ENCODE measurements around the gene SDHA.

DNA sequence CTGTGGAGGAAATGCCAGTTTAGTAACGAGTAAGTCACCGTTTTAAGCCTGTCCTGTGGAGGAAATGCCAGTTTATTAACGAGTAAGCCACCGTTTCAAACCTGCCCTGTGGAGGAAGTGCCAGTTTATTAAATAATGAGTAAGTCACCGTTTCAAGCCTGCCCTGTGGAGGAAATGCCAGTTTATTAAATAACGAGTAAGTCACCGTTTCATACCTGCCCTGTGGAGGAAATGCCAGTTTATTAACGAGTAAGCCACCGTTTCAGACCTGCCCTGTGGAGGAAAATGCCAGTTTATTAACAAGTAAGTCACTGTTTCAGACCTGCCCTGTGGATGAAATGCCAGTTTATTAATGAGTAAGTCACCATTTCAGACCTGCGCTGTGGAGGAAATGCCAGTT is 34.4 kb downstream of the SDHA start:
- TF ChIP-seq, protein P1, sequence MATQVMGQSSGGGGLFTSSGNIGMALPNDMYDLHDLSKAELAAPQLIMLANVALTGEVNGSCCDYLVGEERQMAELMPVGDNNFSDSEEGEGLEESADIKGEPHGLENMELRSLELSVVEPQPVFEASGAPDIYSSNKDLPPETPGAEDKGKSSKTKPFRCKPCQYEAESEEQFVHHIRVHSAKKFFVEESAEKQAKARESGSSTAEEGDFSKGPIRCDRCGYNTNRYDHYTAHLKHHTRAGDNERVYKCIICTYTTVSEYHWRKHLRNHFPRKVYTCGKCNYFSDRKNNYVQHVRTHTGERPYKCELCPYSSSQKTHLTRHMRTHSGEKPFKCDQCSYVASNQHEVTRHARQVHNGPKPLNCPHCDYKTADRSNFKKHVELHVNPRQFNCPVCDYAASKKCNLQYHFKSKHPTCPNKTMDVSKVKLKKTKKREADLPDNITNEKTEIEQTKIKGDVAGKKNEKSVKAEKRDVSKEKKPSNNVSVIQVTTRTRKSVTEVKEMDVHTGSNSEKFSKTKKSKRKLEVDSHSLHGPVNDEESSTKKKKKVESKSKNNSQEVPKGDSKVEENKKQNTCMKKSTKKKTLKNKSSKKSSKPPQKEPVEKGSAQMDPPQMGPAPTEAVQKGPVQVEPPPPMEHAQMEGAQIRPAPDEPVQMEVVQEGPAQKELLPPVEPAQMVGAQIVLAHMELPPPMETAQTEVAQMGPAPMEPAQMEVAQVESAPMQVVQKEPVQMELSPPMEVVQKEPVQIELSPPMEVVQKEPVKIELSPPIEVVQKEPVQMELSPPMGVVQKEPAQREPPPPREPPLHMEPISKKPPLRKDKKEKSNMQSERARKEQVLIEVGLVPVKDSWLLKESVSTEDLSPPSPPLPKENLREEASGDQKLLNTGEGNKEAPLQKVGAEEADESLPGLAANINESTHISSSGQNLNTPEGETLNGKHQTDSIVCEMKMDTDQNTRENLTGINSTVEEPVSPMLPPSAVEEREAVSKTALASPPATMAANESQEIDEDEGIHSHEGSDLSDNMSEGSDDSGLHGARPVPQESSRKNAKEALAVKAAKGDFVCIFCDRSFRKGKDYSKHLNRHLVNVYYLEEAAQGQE (tag by site-specific recombination; IDR thresholded peaks at IDR 0.05), result no peak
- TF ChIP-seq, protein P2, sequence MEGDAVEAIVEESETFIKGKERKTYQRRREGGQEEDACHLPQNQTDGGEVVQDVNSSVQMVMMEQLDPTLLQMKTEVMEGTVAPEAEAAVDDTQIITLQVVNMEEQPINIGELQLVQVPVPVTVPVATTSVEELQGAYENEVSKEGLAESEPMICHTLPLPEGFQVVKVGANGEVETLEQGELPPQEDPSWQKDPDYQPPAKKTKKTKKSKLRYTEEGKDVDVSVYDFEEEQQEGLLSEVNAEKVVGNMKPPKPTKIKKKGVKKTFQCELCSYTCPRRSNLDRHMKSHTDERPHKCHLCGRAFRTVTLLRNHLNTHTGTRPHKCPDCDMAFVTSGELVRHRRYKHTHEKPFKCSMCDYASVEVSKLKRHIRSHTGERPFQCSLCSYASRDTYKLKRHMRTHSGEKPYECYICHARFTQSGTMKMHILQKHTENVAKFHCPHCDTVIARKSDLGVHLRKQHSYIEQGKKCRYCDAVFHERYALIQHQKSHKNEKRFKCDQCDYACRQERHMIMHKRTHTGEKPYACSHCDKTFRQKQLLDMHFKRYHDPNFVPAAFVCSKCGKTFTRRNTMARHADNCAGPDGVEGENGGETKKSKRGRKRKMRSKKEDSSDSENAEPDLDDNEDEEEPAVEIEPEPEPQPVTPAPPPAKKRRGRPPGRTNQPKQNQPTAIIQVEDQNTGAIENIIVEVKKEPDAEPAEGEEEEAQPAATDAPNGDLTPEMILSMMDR (tag by site-specific recombination; IDR thresholded peaks at IDR 0.05), result no peak
- TF ChIP-seq, protein P3, sequence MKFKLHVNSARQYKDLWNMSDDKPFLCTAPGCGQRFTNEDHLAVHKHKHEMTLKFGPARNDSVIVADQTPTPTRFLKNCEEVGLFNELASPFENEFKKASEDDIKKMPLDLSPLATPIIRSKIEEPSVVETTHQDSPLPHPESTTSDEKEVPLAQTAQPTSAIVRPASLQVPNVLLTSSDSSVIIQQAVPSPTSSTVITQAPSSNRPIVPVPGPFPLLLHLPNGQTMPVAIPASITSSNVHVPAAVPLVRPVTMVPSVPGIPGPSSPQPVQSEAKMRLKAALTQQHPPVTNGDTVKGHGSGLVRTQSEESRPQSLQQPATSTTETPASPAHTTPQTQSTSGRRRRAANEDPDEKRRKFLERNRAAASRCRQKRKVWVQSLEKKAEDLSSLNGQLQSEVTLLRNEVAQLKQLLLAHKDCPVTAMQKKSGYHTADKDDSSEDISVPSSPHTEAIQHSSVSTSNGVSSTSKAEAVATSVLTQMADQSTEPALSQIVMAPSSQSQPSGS (tag by site-specific recombination; IDR thresholded peaks at IDR 0.05; ENCODE audit: low read depth), result no peak
- TF ChIP-seq SETDB1 (IDR thresholded peaks at IDR 0.05; ENCODE audit: insufficient read length, low read length), result no peak
- no peak for TF ChIP-seq ZSCAN30 (tag by site-specific recombination; IDR thresholded peaks at IDR 0.05)
- TF ChIP-seq ZNF501 (tag by site-specific recombination; IDR thresholded peaks at IDR 0.05), result no peak
- no peak for TF ChIP-seq KLF1 (tag by site-specific recombination; IDR thresholded peaks at IDR 0.05)
